Mesothelial cell of epicardium (in vitro differentiated cells): Measurements from ENCODE around the gene LAPTM5. TPM values are rescaled to one million over a fixed set of nuclear protein-coding genes. Genes with fewer than 3 reads are reported as not detected.

Experiments used
- DNase-seq, 2 experiments: peaks; one replicate each; pipeline ENCODE4 v3.0.0; 2021; ENCODE audit warnings: low spot score in 2 of 2; ENCODE audit not compliant: unreplicated experiment in 2 of 2
- H3K27ac Mint-ChIP-seq: 2 replicates; pipeline ENCODE4 v1.8.0; 2021; ENCODE audit warnings: mixed read lengths
- H3K27me3 Mint-ChIP-seq: 2 replicates; pipeline ENCODE4 v1.8.0; 2021; ENCODE audit warnings: low read depth, mixed read lengths
- H3K36me3 Mint-ChIP-seq: 2 replicates; pipeline ENCODE4 v1.8.0; 2021; ENCODE audit warnings: mixed read lengths
- H3K4me1 Mint-ChIP-seq: 2 replicates; pipeline ENCODE4 v1.8.0; 2021; ENCODE audit warnings: mixed read lengths
- H3K4me3 Mint-ChIP-seq: 2 replicates; pipeline ENCODE4 v1.8.0; 2021; ENCODE audit warnings: mild to moderate bottlenecking, moderate library complexity, mixed read lengths
- H3K9me3 Mint-ChIP-seq: 2 replicates; pipeline ENCODE4 v1.8.0; 2021; ENCODE audit warnings: mixed read lengths
- total RNA-seq: library from RNA; stranded (reverse); gene quantifications from 3 replicates; pipeline ENCODE4 v1.2.1, GENCODE V29; 2021
- TF ChIP-seq, protein P1 (sequence below): fragments of 200-600 bp; sonication (generic); IDR thresholded peaks from one replicate; pipeline ENCODE4 v1.5.0; 2021; ENCODE audit warnings: antibody characterized with exemption; ENCODE audit not compliant: unreplicated experiment

LAPTM5 gene
- total RNA-seq, 1 donor from 2014 or later = not detected

DNA sequence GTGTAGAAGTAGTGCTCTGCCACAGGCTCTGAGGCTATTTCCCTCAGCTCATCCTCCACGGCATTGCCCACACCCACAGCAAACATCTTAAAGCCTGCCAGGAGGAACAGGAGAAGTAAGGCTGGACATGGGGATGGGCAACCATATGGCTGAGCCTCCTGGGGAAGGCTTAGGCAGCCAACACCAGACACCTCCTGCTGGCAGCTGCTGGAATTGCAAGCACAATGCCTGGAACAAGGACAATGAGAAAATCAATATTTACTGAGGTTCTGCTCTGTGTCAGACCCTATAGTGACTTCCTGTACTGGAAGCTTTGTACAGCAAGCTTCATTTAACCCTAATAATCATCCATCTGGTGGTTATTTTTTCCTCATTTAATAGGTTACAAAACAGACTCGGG, 42.4 kb downstream of the LAPTM5 start:
- H3K4me3 Mint-ChIP-seq = no peak overlapping the region
- H3K36me3 Mint-ChIP-seq = peaks cover 5% of the 10 kb centered on the region
- peaks cover 2% of the 10 kb centered on the region for H3K4me1 Mint-ChIP-seq
- H3K27me3 Mint-ChIP-seq = peaks cover 9% of the 10 kb centered on the region
- H3K9me3 Mint-ChIP-seq = peaks cover 9% of the 10 kb centered on the region
- DNase-seq = no peak
- TF ChIP-seq, protein P1, sequence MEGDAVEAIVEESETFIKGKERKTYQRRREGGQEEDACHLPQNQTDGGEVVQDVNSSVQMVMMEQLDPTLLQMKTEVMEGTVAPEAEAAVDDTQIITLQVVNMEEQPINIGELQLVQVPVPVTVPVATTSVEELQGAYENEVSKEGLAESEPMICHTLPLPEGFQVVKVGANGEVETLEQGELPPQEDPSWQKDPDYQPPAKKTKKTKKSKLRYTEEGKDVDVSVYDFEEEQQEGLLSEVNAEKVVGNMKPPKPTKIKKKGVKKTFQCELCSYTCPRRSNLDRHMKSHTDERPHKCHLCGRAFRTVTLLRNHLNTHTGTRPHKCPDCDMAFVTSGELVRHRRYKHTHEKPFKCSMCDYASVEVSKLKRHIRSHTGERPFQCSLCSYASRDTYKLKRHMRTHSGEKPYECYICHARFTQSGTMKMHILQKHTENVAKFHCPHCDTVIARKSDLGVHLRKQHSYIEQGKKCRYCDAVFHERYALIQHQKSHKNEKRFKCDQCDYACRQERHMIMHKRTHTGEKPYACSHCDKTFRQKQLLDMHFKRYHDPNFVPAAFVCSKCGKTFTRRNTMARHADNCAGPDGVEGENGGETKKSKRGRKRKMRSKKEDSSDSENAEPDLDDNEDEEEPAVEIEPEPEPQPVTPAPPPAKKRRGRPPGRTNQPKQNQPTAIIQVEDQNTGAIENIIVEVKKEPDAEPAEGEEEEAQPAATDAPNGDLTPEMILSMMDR = peak; percentile 79
- H3K27ac Mint-ChIP-seq = no peak overlapping the region

DNA sequence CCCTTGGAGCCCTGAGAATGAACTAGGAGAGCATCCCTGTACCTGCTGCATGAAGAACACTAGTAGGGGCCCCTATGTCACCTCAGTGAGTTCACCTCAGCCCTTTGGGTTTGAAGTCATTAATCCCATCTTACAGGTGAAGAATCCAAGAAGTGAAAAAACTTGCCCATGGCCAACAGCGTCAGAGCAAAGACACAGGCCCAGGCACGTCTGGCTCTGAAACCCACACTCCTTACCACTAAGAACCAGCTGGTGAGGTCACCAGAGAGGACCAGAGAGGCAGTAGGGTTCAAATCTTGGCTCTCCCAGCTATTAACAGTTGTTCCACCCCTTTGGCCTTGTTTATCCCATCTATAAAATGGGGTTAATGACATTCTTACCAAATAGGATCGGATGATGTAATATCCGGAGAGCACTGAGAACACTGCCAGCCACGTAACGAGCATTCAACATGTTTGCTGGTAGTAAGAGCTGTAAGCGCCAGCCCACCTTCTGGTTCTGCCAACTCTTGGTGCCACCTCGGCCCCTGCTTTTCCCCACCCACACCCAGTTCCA, 43.0 kb downstream of the LAPTM5 start:
- Mint-ChIP-seq H3K27me3 (peaks cover 15% of the 10 kb centered on the region), H3K36me3 (peaks cover 5% of the 10 kb centered on the region), H3K27ac (no peak overlapping the region), H3K9me3 (peaks cover 9% of the 10 kb centered on the region), H3K4me1 (peaks cover 2% of the 10 kb centered on the region), H3K4me3 (no peak overlapping the region)
- TF ChIP-seq, protein P1 = no peak
- DNase-seq = no peak

DNA sequence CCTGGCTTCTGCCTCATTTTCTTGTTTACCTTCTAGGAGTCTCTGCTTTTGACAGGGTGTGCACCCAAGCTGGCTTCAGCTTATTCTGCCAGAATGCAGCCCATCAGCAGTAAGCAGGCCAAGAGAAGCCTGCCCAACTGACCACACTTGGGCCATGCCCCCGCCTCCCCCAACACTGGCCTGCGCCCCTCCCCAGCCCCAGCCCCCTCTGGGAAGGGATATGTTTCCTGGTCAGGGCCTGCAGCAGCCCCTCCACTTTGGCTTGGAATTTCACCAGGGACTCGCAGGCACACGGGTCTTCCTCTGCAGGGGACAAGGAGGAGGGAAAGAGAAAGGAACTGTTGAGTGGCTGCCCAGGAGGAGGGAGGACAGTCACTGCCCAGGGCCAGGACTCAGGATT, 43.5 kb downstream of the LAPTM5 start:
- peaks cover 20% of the 10 kb centered on the region for H3K27me3 Mint-ChIP-seq
- TF ChIP-seq, protein P1 = no peak
- H3K4me3 Mint-ChIP-seq = no peak overlapping the region
- H3K4me1 Mint-ChIP-seq = peaks cover 2% of the 10 kb centered on the region
- DNase-seq = no peak
- H3K27ac Mint-ChIP-seq = no peak overlapping the region
- peaks cover 5% of the 10 kb centered on the region for H3K36me3 Mint-ChIP-seq
- peaks cover 9% of the 10 kb centered on the region for H3K9me3 Mint-ChIP-seq

DNA sequence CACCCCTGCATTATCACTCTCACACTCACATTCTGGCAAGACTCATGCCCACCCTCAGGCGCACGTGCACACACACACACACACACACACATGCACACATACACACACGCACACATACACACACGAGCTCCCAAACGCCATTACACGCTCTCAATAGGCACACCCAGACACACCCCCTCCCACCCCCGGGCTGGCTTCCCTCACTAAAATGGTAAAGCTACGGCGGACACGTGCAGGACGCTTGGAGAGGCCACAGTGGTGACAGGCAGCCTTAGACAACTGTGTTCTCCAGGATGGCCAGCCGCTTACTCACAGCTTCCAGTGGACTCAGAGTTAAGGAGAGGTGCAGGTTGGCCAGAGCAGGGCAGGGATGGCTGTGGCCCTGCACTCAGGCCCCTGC, 44.3 kb downstream of the LAPTM5 start:
- Mint-ChIP-seq H3K4me3 (no peak overlapping the region), H3K4me1 (peaks cover 2% of the 10 kb centered on the region), H3K9me3 (peaks cover 9% of the 10 kb centered on the region), H3K27ac (no peak overlapping the region), H3K36me3 (peaks cover 5% of the 10 kb centered on the region), H3K27me3 (peaks cover 22% of the 10 kb centered on the region)
- TF ChIP-seq, protein P1 = no peak
- no peak for DNase-seq

DNA sequence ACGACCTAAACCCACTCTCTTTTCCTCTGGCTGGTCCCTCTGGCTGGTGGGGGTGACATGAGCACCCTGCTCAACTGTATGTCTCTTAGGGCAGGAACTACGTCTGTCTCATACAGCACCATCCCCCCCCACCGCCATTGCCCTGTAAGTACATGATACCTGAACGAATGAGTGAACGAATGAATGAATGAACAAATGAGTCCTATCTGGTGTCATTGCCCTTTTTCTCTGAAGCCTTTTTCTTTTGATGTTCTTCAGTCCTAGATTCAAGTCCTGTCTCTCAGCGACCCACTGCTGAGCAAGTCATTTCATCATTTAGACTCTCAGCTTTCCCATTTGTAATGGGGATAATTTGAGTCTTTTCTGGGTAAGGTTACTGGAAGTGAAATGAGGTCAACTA, 45.0 kb downstream of the LAPTM5 start:
- H3K27ac Mint-ChIP-seq = no peak overlapping the region

More for the DNA sequence above, 45.0 kb downstream of the LAPTM5 start:
- peaks cover 9% of the 10 kb centered on the region for H3K9me3 Mint-ChIP-seq
- H3K36me3 Mint-ChIP-seq = peaks cover 5% of the 10 kb centered on the region
- H3K4me3 Mint-ChIP-seq = no peak overlapping the region
- peaks cover 22% of the 10 kb centered on the region for H3K27me3 Mint-ChIP-seq
- TF ChIP-seq, protein P1 = no peak
- no peaks in the 10 kb centered on the region for H3K4me1 Mint-ChIP-seq
- DNase-seq = no peak
